ENCODE measurements around the gene RAB38. TPM values are rescaled to one million over a fixed set of nuclear protein-coding genes. Genes with fewer than 3 reads are reported as not detected.

RAB38 gene
- total RNA-seq = 1 to 10 TPM; 2.2 to 4.7 TPM

- H3K36me3 Mint-ChIP-seq = peaks cover 2% of the 10 kb centered on the region
- DNase-seq = peak; percentile 70
- peak within 1 kb of the TSS; percentile 56 for H3K27ac Mint-ChIP-seq
- H3K9me3 Mint-ChIP-seq (ENCODE audit: low read depth) = no peaks in the 10 kb centered on the region
- CTCF ChIA-PET = interaction anchor here (0.7 to 1.5 kb wide), 3 partner anchors 13 to 377 kb away, joined by 3 read pairs; no protein-coding TSS in a partner anchor
- peaks cover 13% of the 10 kb centered on the region for H3K27me3 Mint-ChIP-seq
- H3K4me3 Mint-ChIP-seq = peak within 1 kb of the TSS; percentile 73
- ATAC-seq = peak; percentile 50
- H3K4me1 Mint-ChIP-seq = peaks cover 46% of the 10 kb centered on the region
These were observed at the start of gene RAB38 for GRCh38 chr11:88174709-88175568. RAB38 (minus strand) TSS chr11:88175443; CDS start chr11:88175384, 59 bp downstream.

- no peak for DNase-seq
- no peaks in the 10 kb centered on the region for H3K36me3 Mint-ChIP-seq
- H3K9me3 Mint-ChIP-seq (ENCODE audit: low read depth) = no peaks in the 10 kb centered on the region
- no peak overlapping the region for H3K27ac Mint-ChIP-seq
- no peak for ATAC-seq
- peaks cover 2% of the 10 kb centered on the region for H3K27me3 Mint-ChIP-seq
- H3K4me3 Mint-ChIP-seq = no peak overlapping the region
- no peaks in the 10 kb centered on the region for H3K4me1 Mint-ChIP-seq
- CTCF ChIA-PET = no interaction called here
These were observed 38.2 kb upstream of the RAB38 start for GRCh38 chr11:88213406-88213805.

GRCh38 chr11:88212300-88212699 is 37.1 kb upstream of the RAB38 start:
- DNase-seq (no peak), ATAC-seq (no peak)
- no peak overlapping the region for H3K27ac Mint-ChIP-seq
- no peak overlapping the region for H3K4me3 Mint-ChIP-seq
- H3K27me3 Mint-ChIP-seq = peaks cover 2% of the 10 kb centered on the region
- CTCF ChIA-PET = no interaction called here
- no peaks in the 10 kb centered on the region for H3K9me3 Mint-ChIP-seq (ENCODE audit: low read depth)
- no peaks in the 10 kb centered on the region for H3K4me1 Mint-ChIP-seq
- no peaks in the 10 kb centered on the region for H3K36me3 Mint-ChIP-seq

GRCh38 chr11:88208745-88209144 is 33.5 kb upstream of the RAB38 start:
- Mint-ChIP-seq H3K27ac (no peak overlapping the region), H3K36me3 (no peaks in the 10 kb centered on the region), H3K9me3 (ENCODE audit: low read depth) (no peaks in the 10 kb centered on the region), H3K4me1 (peaks cover 3% of the 10 kb centered on the region), H3K4me3 (no peak overlapping the region), H3K27me3 (peaks cover 2% of the 10 kb centered on the region)
- no peak for ATAC-seq
- CTCF ChIA-PET = no interaction called here
- no peak for DNase-seq

GRCh38 chr11:88206751-88207150 is 31.5 kb upstream of the RAB38 start:
- H3K36me3 Mint-ChIP-seq = no peaks in the 10 kb centered on the region
- CTCF ChIA-PET = no interaction called here
- ATAC-seq = peak; percentile 30

GRCh38 chr11:88204353-88204752 is 29.1 kb upstream of the RAB38 start:
- H3K27me3 Mint-ChIP-seq = peaks cover 2% of the 10 kb centered on the region
- H3K4me1 Mint-ChIP-seq = peaks cover 3% of the 10 kb centered on the region
- H3K27ac Mint-ChIP-seq = no peak overlapping the region
- no peaks in the 10 kb centered on the region for H3K9me3 Mint-ChIP-seq (ENCODE audit: low read depth)
- no peak overlapping the region for H3K4me3 Mint-ChIP-seq
- ATAC-seq (no peak), DNase-seq (no peak)
- CTCF ChIA-PET = no interaction called here
- peaks cover 2% of the 10 kb centered on the region for H3K36me3 Mint-ChIP-seq

More at GRCh38 chr11:88206751-88207150, 31.5 kb upstream of the RAB38 start:
- Mint-ChIP-seq H3K27ac (no peak overlapping the region), H3K9me3 (ENCODE audit: low read depth) (no peaks in the 10 kb centered on the region), H3K27me3 (peaks cover 2% of the 10 kb centered on the region), H3K4me3 (no peak overlapping the region), H3K4me1 (peaks cover 3% of the 10 kb centered on the region)
- DNase-seq = no peak

GRCh38 chr11:88203604-88204003 is 28.4 kb upstream of the RAB38 start:
- ATAC-seq = no peak
- Mint-ChIP-seq H3K4me1 (peaks cover 3% of the 10 kb centered on the region), H3K27me3 (no peaks in the 10 kb centered on the region), H3K9me3 (ENCODE audit: low read depth) (no peaks in the 10 kb centered on the region), H3K4me3 (no peak overlapping the region), H3K36me3 (peaks cover 3% of the 10 kb centered on the region), H3K27ac (no peak overlapping the region)
- CTCF ChIA-PET = no interaction called here
- no peak for DNase-seq

- H3K36me3 Mint-ChIP-seq = peaks cover 6% of the 10 kb centered on the region
- H3K27ac Mint-ChIP-seq = no peak overlapping the region
- DNase-seq (no peak), ATAC-seq (no peak)
- no peaks in the 10 kb centered on the region for H3K27me3 Mint-ChIP-seq
- CTCF ChIA-PET = no interaction called here
- peaks cover 3% of the 10 kb centered on the region for H3K4me1 Mint-ChIP-seq
- peaks cover 6% of the 10 kb centered on the region for H3K9me3 Mint-ChIP-seq (ENCODE audit: low read depth)
- H3K4me3 Mint-ChIP-seq = no peak overlapping the region
These were observed 27.3 kb upstream of the RAB38 start for GRCh38 chr11:88202498-88202897.

GRCh38 chr11:88196393-88196792 is 21.1 kb upstream of the RAB38 start:
- Mint-ChIP-seq H3K4me3 (no peak overlapping the region), H3K36me3 (peaks cover 21% of the 10 kb centered on the region), H3K27me3 (peaks cover 33% of the 10 kb centered on the region), H3K27ac (no peak overlapping the region), H3K9me3 (ENCODE audit: low read depth) (peaks cover 11% of the 10 kb centered on the region), H3K4me1 (peaks cover 20% of the 10 kb centered on the region)
- no peak for DNase-seq
- no peak for ATAC-seq
- CTCF ChIA-PET = no interaction called here

- Mint-ChIP-seq H3K4me3 (no peak overlapping the region), H3K4me1 (peaks cover 20% of the 10 kb centered on the region), H3K27ac (no peak overlapping the region), H3K9me3 (ENCODE audit: low read depth) (peaks cover 11% of the 10 kb centered on the region), H3K27me3 (peaks cover 33% of the 10 kb centered on the region), H3K36me3 (peaks cover 21% of the 10 kb centered on the region)
- no peak for DNase-seq
- CTCF ChIA-PET = no interaction called here
- ATAC-seq = no peak
These were observed 20.7 kb upstream of the RAB38 start for GRCh38 chr11:88195908-88196307.

- Mint-ChIP-seq H3K36me3 (peaks cover 21% of the 10 kb centered on the region), H3K27ac (no peak overlapping the region), H3K4me3 (no peak overlapping the region), H3K9me3 (ENCODE audit: low read depth) (peaks cover 11% of the 10 kb centered on the region), H3K4me1 (peaks cover 20% of the 10 kb centered on the region), H3K27me3 (peaks cover 33% of the 10 kb centered on the region)
- DNase-seq (peak; percentile 52), ATAC-seq (peak; percentile 53)
- CTCF ChIA-PET = no interaction called here
These were observed 19.7 kb upstream of the RAB38 start for GRCh38 chr11:88194990-88195389.

- Mint-ChIP-seq H3K4me1 (peaks cover 20% of the 10 kb centered on the region), H3K27me3 (peaks cover 33% of the 10 kb centered on the region), H3K4me3 (no peak overlapping the region), H3K9me3 (ENCODE audit: low read depth) (peaks cover 11% of the 10 kb centered on the region), H3K36me3 (peaks cover 18% of the 10 kb centered on the region), H3K27ac (no peak overlapping the region)
- CTCF ChIA-PET = no interaction called here
- DNase-seq = no peak
- no peak for ATAC-seq
These were observed 18.0 kb upstream of the RAB38 start for GRCh38 chr11:88193278-88193677.

- CTCF ChIA-PET = interaction anchor here (1.0 kb wide), 1 partner anchor 10 kb away, joined by 3 read pairs; no protein-coding TSS in a partner anchor
- ATAC-seq (no peak), DNase-seq (no peak)
- H3K36me3 Mint-ChIP-seq = peaks cover 6% of the 10 kb centered on the region
- no peaks in the 10 kb centered on the region for H3K9me3 Mint-ChIP-seq (ENCODE audit: low read depth)
- no peak overlapping the region for H3K27ac Mint-ChIP-seq
- H3K4me3 Mint-ChIP-seq = no peak overlapping the region
- H3K27me3 Mint-ChIP-seq = peaks cover 15% of the 10 kb centered on the region
- H3K4me1 Mint-ChIP-seq = no peaks in the 10 kb centered on the region
These were observed 13.7 kb upstream of the RAB38 start for GRCh38 chr11:88188932-88189253.

- no peak for ATAC-seq
- Mint-ChIP-seq H3K4me1 (no peaks in the 10 kb centered on the region), H3K27ac (no peak overlapping the region), H3K27me3 (peaks cover 15% of the 10 kb centered on the region), H3K4me3 (no peak overlapping the region), H3K9me3 (ENCODE audit: low read depth) (no peaks in the 10 kb centered on the region), H3K36me3 (peaks cover 8% of the 10 kb centered on the region)
- CTCF ChIA-PET = interaction anchor here (0.6 to 1.0 kb wide), 2 partner anchors 9 to 14 kb away, joined by 3 read pairs; no protein-coding TSS in a partner anchor
- no peak for DNase-seq
These were observed 13.1 kb upstream of the RAB38 start for GRCh38 chr11:88188251-88188931.

All from activated CD8-positive, alpha-beta memory T cell treated with anti-CD3 and anti-CD28 coated beads, Interleukin-2, amount 10 ng/mL, durations not matched to agents 7 days and 5 days (primary cell).